BJ (cell line): ENCODE data around the gene PFN3. TPM values are rescaled to one million over a fixed set of nuclear protein-coding genes. Genes with fewer than 3 reads are reported as not detected.

ENCODE experiments used
- CTCF ChIA-PET: fragments of 350-600 bp; formaldehyde crosslinking; extraction: SDS; loops from one replicate; lab custom pipeline; 2021; ENCODE audit warnings: antibody characterized with exemption, inconsistent platforms; lab: Yijun Ruan, JAX
- POLR2A ChIA-PET: fragments of 300-600 bp; sonication (Branson Sonifier 250); formaldehyde crosslinking; extraction: SDS; loops from one replicate; lab custom pipeline; 2021; ENCODE audit warnings: antibody characterized with exemption; lab: Charles Lee
- DNase-seq: peaks from one replicate; pipeline ENCODE4 v3.0.0-alpha.2; 2011; ENCODE audit warnings: low read depth
- H3K27me3 ChIP-seq: 2 replicates; pipeline ENCODE4 v1.6.0; 2011; ENCODE audit warnings: low read length; ENCODE audit not compliant: control insufficient read depth, insufficient read depth
- H3K36me3 ChIP-seq: 2 replicates; pipeline ENCODE4 v1.5.1; 2011; ENCODE audit warnings: low read length; ENCODE audit not compliant: control insufficient read depth, insufficient read depth
- H3K4me3 ChIP-seq: 2 replicates; pipeline ENCODE4 v1.5.1; 2011; ENCODE audit warnings: low read depth, mild to moderate bottlenecking, control low read depth, low read length
- CTCF ChIP-seq: IDR thresholded peaks from 2 replicates; pipeline ENCODE4 v1.5.1; 2011; ENCODE audit warnings: low read depth, mild to moderate bottlenecking, control low read depth, inconsistent platforms, low read length, moderate library complexity; ENCODE audit not compliant: insufficient read depth
- polyA plus RNA-seq: library from polyadenylated mRNA; depleted of rRNA; stranded (reverse); fragments of >200 nt; gene quantifications from 2 replicates; pipeline ENCODE4 v1.2.3, GENCODE V29; 2011

PFN3 gene
- polyA plus RNA-seq, 1 experiment = not detected

- POLR2A ChIA-PET = interaction anchor here (0.6 to 1.1 kb wide), 3 partner anchors 50 to 194 kb away, joined by 3 to 12 read pairs (median 6); partner anchors contain the start of gene PDLIM7
- no peaks in the 10 kb centered on the region for H3K36me3 ChIP-seq
- peak; percentile 78 for TF ChIP-seq CTCF
- no peak for DNase-seq
- peak overlapping the region; percentile 49 for H3K4me3 ChIP-seq
- peaks cover 32% of the 10 kb centered on the region for H3K27me3 ChIP-seq
- CTCF ChIA-PET = interaction anchor here (0.7 to 10.0 kb wide), 40 partner anchors 11 to 743 kb away, joined by 3 to 352 read pairs (median 6); partner anchors contain the start of genes DDX41, DOK3, GRK6 and LMAN2
Measured at GRCh38 chr5:177403792-177404640, 3.6 kb upstream of the PFN3 start.

GRCh38 chr5:177403102-177403791 lies 2.8 kb upstream of the PFN3 start:
- no peak for TF ChIP-seq CTCF
- H3K4me3 ChIP-seq = peak overlapping the region; percentile 49
- H3K27me3 ChIP-seq = peaks cover 33% of the 10 kb centered on the region
- no peak for DNase-seq
- H3K36me3 ChIP-seq = no peaks in the 10 kb centered on the region
- ChIA-PET CTCF (interaction anchor here (0.9 to 10.0 kb wide), 34 partner anchors 10 to 742 kb away, joined by 3 to 352 read pairs (median 6); partner anchors contain the start of genes B4GALT7, DOK3, GRK6 and LMAN2), POLR2A (interaction anchor here (0.6 to 1.1 kb wide), 2 partner anchors 51 to 94 kb away, joined by 3 to 6 read pairs; partner anchors contain the start of gene PDLIM7)

DNA sequence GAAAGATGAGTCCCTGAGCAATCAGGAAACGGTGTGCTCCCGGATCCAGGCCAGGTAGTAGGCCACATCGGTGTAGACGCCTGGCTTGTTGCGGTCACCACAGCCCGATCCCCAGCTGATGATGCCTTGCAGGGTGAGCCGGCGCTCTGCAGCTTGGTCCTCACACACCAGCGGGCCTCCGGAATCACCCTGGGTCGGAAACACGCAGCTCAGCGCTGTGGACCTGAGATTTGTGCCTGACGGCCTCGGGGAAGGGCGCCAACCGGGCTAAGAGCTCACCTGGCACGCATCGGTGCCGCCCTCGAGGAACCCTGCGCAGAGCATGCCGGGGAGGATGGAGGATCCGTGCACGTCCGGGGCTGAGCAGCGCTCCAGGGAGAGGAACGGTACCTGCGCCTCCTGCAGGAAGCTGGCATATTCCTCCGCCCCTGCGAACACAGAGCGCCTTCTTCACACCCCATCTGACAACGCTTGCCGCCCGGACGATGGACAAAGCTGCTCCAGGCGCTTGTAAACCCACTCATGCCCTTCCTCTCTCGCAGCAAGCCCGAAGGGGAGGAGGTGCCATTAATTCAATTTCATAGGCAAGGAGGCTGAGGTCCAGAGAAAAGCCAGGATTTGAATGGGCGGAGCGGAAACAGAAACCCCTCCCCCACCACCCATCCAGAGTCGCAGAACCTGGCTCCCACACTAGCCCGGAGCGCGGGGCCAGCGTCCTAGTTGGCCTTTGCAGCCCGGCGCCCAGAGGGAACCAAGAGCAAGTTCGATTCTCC lies 2.0 kb upstream of the PFN3 start:
- TF ChIP-seq CTCF = peak; percentile 59
- no peak overlapping the region for H3K4me3 ChIP-seq
- ChIA-PET POLR2A (interaction anchor here (0.6 kb wide), 1 partner anchor 11 kb away, joined by 3 read pairs; no protein-coding TSS in a partner anchor), CTCF (interaction anchor here (0.5 to 10.0 kb wide), 21 partner anchors 10 to 289 kb away, joined by 3 to 352 read pairs (median 8); partner anchors contain the start of genes B4GALT7, GRK6, LMAN2 and PRR7)
- no peaks in the 10 kb centered on the region for H3K36me3 ChIP-seq
- DNase-seq = no peak
- H3K27me3 ChIP-seq = peaks cover 33% of the 10 kb centered on the region

DNA sequence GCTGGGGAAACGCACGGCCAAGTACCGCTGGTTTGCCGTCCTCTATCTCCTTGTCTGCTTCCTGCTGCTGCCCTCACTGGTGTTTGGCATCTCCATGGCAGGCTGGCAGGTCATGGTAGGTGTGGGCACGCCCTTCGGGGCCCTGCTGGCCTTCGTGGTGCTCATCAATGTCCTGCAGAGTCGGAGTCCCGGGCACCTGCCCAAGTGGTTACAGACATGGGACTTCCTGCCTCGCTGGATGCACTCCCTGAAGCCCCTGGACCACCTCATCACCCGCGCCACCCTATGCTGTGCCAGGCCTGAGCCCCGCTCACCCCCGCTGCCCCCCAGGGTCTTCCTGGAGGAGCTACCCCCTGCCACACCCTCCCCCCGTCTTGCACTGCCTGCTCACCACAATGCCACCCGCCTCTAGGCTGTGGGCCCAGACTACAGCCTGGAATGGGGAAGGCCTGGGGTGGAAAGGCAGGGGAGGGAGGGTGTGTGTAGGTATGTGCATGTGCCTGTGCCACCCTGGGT lies 2.5 kb downstream of the PFN3 start:
- H3K27me3 ChIP-seq = peaks cover 35% of the 10 kb centered on the region
- POLR2A ChIA-PET = no interaction called here
- CTCF ChIA-PET = interaction anchor here (0.6 to 3.2 kb wide), 5 partner anchors 8 to 499 kb away, joined by 3 to 14 read pairs (median 3); no protein-coding TSS in a partner anchor
- no peaks in the 10 kb centered on the region for H3K36me3 ChIP-seq
- no peak for DNase-seq
- no peak overlapping the region for H3K4me3 ChIP-seq
- no peak for TF ChIP-seq CTCF
